RPMI7951 (cell line): ENCODE measurements around the gene OSBPL10. TPM values are rescaled to one million over a fixed set of nuclear protein-coding genes. Genes with fewer than 3 reads are reported as not detected.
A peak's percentile ranks its signal among the peaks of the same experiment; 100 is the strongest.

Experiments
- DNase-seq: peaks from one replicate; pipeline ENCODE4 v3.0.0-alpha.2; 2012; ENCODE audit warnings: low read depth
- total RNA-seq: library from RNA; depleted of rRNA; stranded (reverse); fragments of >200 nt; shearing (Covaris generic); gene quantifications from 2 replicates; pipeline ENCODE4 v1.2.3, GENCODE V29; 2014

OSBPL10 gene
- total RNA-seq, 1 experiment from 2014 or later, result 4.7 TPM

DNA sequence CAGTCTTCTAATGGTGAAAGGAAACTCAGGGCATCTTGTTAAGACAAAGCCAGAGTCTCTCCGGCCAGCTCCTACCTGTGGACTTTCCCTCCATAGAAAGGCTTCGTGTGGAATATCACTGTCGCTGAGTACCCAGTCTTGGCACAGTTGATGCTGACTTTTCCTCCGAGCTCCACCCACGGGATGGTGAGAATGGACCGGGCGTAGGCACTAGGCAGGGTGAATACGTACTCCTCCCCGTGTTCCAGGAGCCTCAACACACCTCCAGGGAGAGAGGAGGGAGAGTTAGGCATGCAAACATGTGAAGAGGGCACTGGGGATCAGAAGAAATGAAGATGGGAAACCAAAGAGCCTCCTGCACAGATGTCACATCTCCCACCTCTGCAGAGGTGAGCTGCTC, 310.3 kb downstream of the OSBPL10 start:
- no peak for DNase-seq

GRCh38 chr3:31670136-31670535, 310.9 kb downstream of the OSBPL10 start:
- DNase-seq, result no peak

GRCh38 chr3:31668242-31668641, 312.8 kb downstream of the OSBPL10 start:
- DNase-seq, result no peak

DNA sequence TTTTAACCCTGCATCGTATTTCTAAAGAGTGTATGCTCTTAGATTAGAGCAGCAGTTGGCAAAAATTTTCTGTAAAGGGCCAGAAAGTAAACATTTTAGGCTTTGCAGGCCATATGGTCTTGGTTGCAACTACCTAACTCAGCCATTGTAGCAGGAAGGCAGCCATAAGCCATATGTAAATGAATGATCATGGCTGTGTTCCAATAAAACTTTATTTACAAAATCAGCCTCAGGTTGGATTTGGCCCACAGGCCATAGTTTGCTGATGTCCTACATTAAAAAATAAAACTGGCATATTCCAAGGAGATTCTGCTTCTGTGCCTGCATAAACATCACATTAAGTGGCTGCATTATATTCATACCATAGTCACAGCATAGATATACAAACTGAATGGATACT, 313.5 kb downstream of the OSBPL10 start:
- DNase-seq, result no peak

GRCh38 chr3:31664031-31664430, 317.0 kb downstream of the OSBPL10 start:
- no peak for DNase-seq

GRCh38 chr3:31661993-31662670, 318.9 kb downstream of the OSBPL10 start:
- peak; percentile 9 for DNase-seq

GRCh38 chr3:31661286-31661685, 319.8 kb downstream of the OSBPL10 start:
- DNase-seq, result no peak

DNA sequence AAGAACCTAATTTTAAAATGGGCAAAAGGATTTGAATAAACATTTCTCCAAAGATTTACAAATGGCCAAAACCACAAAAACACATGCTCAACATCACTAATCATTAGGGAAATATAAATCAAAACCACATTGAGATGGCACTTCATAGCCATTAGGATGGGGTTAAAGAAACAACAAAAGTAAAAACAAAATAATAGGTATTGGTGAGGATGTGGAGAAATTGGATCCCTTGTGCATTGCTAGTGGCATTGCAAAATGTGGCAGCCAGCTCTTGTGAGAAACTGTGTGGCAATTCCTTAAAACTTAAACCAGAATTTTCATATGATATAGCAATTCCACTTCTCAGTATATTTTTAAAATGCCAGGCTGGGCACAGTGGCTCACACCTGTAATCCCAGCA, 321.8 kb downstream of the OSBPL10 start:
- no peak for DNase-seq

DNA sequence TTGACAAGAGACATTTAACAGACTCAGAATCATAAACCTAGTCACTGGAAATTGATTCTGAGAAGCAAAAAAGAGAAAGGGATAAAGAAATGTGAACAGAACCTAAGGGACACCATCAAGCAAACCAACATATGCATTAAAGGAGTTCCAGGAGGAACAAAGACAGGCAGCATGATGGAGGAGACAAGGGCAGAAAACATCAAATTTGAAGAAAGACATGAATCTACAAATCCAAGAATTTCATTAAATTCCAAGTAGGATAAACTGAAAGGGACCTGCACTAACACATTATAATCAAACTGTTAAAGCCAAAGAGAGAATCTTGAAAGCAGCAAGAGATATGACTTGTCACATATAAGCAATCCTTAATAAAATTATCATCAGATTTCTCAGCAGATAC, 326.1 kb downstream of the OSBPL10 start:
- DNase-seq, result no peak

DNA sequence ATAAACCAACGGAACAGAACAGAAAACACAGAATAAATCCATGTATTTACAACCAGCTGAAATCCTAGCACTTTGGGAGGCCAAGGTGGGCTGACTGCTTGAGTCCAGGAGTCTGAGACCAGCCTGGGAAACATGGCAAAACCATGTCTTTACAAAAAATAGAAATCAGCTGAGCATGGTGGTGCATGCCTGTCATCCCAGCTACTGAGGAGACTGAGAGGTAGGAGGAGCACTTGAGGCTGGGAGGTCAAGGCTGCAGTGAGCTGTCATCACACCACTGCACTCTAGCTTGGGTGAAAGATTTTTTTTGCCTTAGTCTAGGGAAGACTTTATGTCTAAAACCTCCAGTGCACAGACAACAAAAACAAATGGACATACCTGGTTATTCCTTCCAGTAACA, 327.6 kb downstream of the OSBPL10 start:
- DNase-seq, result no peak

- no peak for DNase-seq
Measured at GRCh38 chr3:31652296-31652695, 328.8 kb downstream of the OSBPL10 start.

- no peak for DNase-seq
Measured at GRCh38 chr3:31648286-31648968, 332.6 kb downstream of the OSBPL10 start.

DNA sequence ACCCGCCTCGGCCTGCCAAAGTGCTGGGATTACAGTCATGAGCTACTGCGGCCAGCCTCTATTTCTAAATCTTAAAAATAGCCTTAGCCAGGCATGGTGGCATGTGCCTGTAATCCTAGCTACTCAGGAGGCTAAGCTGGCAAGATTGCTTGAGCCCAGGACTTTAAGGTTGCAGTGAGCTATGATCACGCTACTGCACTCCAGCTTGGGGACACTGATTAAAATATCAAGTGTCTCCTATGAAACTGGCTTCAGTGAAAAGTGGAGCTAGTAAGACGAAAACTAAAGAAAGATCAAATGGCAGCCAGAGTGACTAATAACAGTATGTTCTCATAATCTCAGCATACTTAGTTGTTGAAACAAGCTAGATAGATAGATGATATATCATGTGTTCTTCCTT, 335.8 kb downstream of the OSBPL10 start:
- no peak for DNase-seq

GRCh38 chr3:31639828-31640227, 341.2 kb downstream of the OSBPL10 start:
- DNase-seq, result no peak

DNA sequence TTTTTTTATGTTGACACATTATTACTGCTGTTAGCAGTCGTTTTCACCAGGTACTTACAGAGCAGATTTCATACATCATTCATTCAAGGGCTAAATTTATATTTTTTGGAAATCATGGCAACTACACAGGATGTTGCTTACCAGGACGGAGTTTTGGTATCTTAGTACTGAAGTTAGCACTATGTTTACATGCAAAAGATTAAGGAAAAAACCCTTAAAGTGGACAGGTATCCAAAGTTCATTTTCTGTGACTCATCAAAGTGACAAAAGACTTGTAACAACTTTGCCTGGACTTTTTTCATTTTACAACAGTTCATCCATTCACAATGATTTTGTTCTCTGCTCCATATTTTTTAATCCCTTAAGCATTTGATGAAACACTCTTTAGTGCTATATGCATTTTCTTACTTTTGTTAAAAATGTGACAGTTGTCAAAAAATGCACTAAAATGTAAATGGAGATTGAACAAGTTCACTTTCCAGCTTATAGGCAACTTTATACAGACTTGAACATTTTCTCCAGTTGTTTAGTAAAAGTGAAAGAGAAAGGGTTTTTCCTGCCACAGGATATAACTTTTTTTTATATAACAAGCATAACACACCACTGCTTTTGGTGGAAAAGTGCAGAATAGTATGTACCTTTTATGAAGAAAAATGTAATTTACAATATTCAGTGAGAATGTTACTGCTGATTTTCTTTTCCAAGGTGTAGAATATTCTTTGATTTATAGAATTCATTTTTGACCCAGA, 344.2 kb downstream of the OSBPL10 start:
- no peak for DNase-seq

DNA sequence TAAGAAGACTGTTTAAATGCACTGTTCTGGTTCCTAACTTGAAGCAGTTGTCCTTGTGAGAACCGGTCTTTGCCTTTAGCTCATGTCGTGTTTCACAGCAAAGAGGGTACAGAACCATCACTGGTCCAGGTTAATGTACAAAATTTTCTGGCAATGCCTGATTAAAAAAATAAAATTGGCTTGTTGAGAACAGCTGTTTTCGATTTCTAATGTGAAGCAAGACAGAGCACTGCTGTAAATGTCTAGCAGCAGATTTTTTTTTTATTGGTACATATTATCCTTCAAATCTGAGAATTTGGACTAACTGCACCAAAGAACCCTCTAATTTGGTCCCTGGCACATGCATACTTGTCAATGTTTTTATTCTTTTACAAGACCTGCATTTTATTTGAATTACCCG, 345.0 kb downstream of the OSBPL10 start:
- no peak for DNase-seq

- DNase-seq, result no peak
Measured at GRCh38 chr3:31635545-31635944, 345.5 kb downstream of the OSBPL10 start.

DNA sequence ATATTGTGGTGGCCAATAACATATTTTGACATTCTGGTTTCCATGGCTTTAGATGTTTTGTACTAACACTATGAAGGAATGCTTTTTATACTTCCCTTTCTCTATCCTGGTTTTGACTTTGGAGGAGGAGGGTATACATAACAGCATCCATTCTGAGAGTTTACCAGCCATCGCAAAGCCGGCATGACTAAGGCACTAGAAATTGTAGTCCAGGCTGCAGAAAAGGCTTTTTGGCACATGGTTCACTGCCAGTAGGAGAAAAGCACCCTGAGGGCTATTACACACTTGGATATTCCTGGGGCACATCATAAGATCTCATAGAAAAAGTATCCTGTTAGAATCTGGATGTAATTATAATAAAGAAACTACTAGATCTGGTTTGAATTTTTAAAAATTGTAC, 346.6 kb downstream of the OSBPL10 start:
- DNase-seq, result peak; percentile 88

DNA sequence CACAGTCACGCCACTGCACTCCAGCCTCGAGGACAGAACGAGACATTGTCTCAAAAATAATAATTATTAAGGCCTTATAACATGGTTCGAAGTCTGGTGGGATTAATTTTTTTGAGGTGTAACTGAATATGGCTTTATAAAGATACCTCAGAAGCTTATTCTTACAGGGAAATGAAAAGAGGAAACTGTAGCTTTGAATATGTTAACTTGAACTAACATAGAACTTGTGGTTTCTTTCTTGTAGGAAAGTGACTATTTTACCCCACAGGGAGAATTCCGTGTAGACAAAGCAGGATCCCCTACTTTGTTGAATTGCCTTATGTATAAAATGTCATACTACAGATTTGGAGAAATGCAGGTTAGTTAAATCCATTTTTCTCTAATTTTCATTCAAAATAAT, 352.0 kb downstream of the OSBPL10 start:
- DNase-seq, result no peak

GRCh38 chr3:31625358-31625757, 355.7 kb downstream of the OSBPL10 start:
- no peak for DNase-seq

- DNase-seq, result no peak
Measured at GRCh38 chr3:31624083-31624709, 356.9 kb downstream of the OSBPL10 start.

GRCh38 chr3:31622636-31623288, 358.3 kb downstream of the OSBPL10 start:
- DNase-seq, result no peak
